Measurements from ENCODE around the gene SHROOM4. TPM values are rescaled to one million over a fixed set of nuclear protein-coding genes. Genes with fewer than 3 reads are reported as not detected.

SHROOM4 gene
- total RNA-seq, 1 experiment from 2014 or later = 0.05 TPM

DNA sequence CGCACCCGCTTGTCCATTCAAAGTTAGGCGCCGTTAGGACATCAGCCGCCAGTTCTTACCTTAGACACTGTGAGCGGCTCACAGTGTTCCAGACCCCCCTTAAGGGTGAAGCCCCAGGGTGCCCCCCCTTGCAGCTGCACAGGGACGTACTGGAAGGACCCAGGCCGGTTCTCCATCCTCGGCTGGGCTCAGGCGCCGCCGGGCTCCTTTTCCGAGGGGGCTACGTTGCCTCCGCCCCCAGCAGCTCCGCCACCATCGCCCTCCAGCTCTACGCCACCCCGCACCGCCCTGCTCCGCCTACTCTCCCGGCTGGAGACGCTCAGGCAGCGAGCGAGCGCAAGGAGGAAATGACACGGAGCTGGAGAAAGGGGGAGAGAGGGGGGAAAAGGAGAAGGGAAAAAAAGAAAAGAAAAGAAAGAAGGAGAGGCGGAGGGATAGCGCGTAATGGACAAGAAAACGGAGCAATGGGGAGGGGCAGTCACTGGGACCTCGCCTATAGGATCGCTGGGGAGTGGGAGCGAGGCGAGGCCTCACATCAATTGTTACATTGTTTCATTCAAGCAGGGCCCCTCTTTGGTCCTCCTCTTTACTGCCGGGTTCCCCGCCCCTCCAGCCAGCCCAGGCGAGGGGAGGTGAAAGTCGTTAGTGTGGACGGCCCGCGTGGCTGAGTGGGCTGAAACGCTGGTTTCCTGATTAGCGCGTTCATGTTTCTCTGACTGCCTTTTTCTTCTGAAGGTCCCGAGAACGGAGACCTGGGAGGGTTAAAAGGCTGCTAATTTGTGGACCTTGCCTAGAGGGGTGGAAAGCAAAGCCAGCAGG lies at the start of gene SHROOM4 (continued):
- TF ChIP-seq, protein P1, sequence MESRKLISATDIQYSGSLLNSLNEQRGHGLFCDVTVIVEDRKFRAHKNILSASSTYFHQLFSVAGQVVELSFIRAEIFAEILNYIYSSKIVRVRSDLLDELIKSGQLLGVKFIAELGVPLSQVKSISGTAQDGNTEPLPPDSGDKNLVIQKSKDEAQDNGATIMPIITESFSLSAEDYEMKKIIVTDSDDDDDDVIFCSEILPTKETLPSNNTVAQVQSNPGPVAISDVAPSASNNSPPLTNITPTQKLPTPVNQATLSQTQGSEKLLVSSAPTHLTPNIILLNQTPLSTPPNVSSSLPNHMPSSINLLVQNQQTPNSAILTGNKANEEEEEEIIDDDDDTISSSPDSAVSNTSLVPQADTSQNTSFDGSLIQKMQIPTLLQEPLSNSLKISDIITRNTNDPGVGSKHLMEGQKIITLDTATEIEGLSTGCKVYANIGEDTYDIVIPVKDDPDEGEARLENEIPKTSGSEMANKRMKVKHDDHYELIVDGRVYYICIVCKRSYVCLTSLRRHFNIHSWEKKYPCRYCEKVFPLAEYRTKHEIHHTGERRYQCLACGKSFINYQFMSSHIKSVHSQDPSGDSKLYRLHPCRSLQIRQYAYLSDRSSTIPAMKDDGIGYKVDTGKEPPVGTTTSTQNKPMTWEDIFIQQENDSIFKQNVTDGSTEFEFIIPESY (IDR thresholded peaks at IDR 0.05; ENCODE audit: extremely low read depth, insufficient replicate concordance, low read length) = no peak
- no peak for TF ChIP-seq RAD21 (IDR thresholded peaks at IDR 0.05; ENCODE audit: low read depth)
- no peak for TF ChIP-seq FOSL1 (IDR thresholded peaks at IDR 0.05; ENCODE audit: low read depth)

DNA sequence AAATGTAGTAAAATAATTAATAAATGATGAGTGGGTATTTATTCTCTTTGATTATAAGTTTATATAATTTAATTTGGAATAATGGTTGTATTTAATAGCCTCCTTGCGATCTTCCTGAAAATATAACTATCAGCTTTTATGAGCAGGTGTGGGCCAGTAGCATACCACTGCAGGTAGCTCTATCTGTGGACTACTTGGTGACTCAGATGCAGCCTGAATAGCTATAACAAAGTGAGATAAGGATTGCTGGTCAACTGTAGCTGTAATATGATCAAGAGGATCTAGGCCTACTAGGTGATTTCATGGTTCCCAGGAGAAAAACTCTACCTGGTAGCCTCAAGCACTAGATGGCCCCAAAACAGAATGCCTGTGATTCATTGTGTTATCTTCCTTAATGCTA lies 49.5 kb upstream of the SHROOM4 start:
- TF ChIP-seq EGR1 (IDR thresholded peaks at IDR 0.05; ENCODE audit: low read depth) (no peak), EZH2phosphoT487 (IDR thresholded peaks at IDR 0.05; ENCODE audit: borderline replicate concordance) (no peak)
- TF ChIP-seq, protein P2, sequence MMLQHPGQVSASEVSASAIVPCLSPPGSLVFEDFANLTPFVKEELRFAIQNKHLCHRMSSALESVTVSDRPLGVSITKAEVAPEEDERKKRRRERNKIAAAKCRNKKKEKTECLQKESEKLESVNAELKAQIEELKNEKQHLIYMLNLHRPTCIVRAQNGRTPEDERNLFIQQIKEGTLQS (IDR thresholded peaks at IDR 0.05) = no peak
- BruUV-seq (replicated peaks) = no TSS peak
- Histone ChIP-seq H3K27me3 (ENCODE audit: insufficient read depth, low read length) (no peaks in the 10 kb centered on the region), H3K4me2 (ENCODE audit: low read length) (no peak overlapping the region), H3K9ac (ENCODE audit: low read length) (no peak overlapping the region), H3K79me2 (ENCODE audit: insufficient read depth, low read length) (no peaks in the 10 kb centered on the region), H3K36me3 (ENCODE audit: control insufficient read depth in 1 of 2, insufficient read depth in 2 of 2, low read length in 2 of 2) (no peaks in the 10 kb centered on the region), H3K9me2 (ENCODE audit: insufficient read depth) (no peaks in the 10 kb centered on the region), H3K4me1 (ENCODE audit: control insufficient read depth in 1 of 2, insufficient read depth in 2 of 2, low read length in 2 of 2) (no peaks in the 10 kb centered on the region), H2AFZ (ENCODE audit: low read depth, low read length, poor library complexity, severe bottlenecking) (no peak overlapping the region), H4K20me1 (ENCODE audit: insufficient read depth) (no peaks in the 10 kb centered on the region), H3K27ac (ENCODE audit: low read depth, low read length) (no peak overlapping the region), H3K9me3 (ENCODE audit: control insufficient read depth in 1 of 2, insufficient read depth in 1 of 2, low read depth in 1 of 2, low read length in 2 of 2) (no peaks in the 10 kb centered on the region), H3K4me3 (replicated peaks in 1 of 2; ENCODE audit: low read depth in 1 of 2, low read length in 2 of 2) (no peak overlapping the region)
- ATAC-seq (no peak), DNase-seq (ENCODE audit: low read depth, low spot score) (no peak)
- intact Hi-C loops (cut with micrococcal nuclease) = no loop called here
- RAD21 ChIA-PET (ENCODE audit: low non-redundant PET in 1 of 2, low total read pairs in 2 of 2, uncharacterized antibody in 2 of 2, unreplicated experiment in 2 of 2) = no interaction called here
- CTCF ChIA-PET = no interaction called here
- POLR2A ChIA-PET = no interaction called here
